PC-9 (cell line): ENCODE results near the gene TPCN2. TPM values are rescaled to one million over a fixed set of nuclear protein-coding genes. Genes with fewer than 3 reads are reported as not detected.

Experiments used
- BruUV-seq: library from RNA; stranded (reverse); fragments of 400-500 nt; replicated peaks from 2 replicates; lab custom pipeline; 2021; lab: Mats Ljungman, UMichigan
- CTCF ChIA-PET: fragments of 300-600 bp; sonication (Branson Sonifier 250); formaldehyde crosslinking; loops from one replicate; lab custom pipeline; 2022; ENCODE audit warnings: antibody characterized with exemption; lab: Charles Lee
- POLR2A ChIA-PET: fragments of 300-600 bp; sonication (Branson Sonifier 250); formaldehyde crosslinking; loops from one replicate; lab custom pipeline; 2022; ENCODE audit warnings: antibody characterized with exemption; ENCODE audit not compliant: unreplicated experiment; lab: Charles Lee
- DNase-seq, 2 experiments: peaks; one replicate each; pipeline versions ENCODE4 v3.0.0 to v3.0.0-alpha.2; 2015 to 2022; ENCODE audit warnings: mixed read lengths in 1 of 2
- H2AFZ ChIP-seq: fragments of 200-600 bp; sonication (generic); 2 replicates; pipeline ENCODE4 v1.8.1; 2017; ENCODE audit warnings: antibody characterized with exemption
- H3F3A ChIP-seq: fragments of 200-600 bp; sonication (generic); 2 replicates; pipeline ENCODE4 v1.8.1; 2017; ENCODE audit warnings: antibody characterized with exemption, mild to moderate bottlenecking, low read depth; ENCODE audit not compliant: insufficient read depth
- H3K27ac ChIP-seq: fragments of 200-600 bp; sonication (generic); 2 replicates; pipeline ENCODE4 v1.6.1; 2016; ENCODE audit warnings: mixed run types
- H3K27me3 ChIP-seq: fragments of 200-600 bp; sonication (generic); 2 replicates; pipeline ENCODE4 v1.6.1; 2016; ENCODE audit warnings: low read depth, mixed run types; ENCODE audit not compliant: insufficient read depth
- H3K36me3 ChIP-seq: fragments of 200-600 bp; sonication (generic); 2 replicates; pipeline ENCODE4 v1.6.1; 2016; ENCODE audit warnings: low read depth, mixed run types
- H3K4me1 ChIP-seq: fragments of 200-600 bp; sonication (generic); replicated peaks from 2 replicates; pipeline ENCODE4 v1.6.1; 2016; ENCODE audit warnings: mixed run types; ENCODE audit not compliant: insufficient read depth
- H3K4me2 ChIP-seq: fragments of 200-600 bp; sonication (generic); 2 replicates; pipeline ENCODE4 v1.6.1; 2017; ENCODE audit warnings: mixed run types
- H3K4me3 ChIP-seq: fragments of 200-600 bp; sonication (generic); 2 replicates; pipeline ENCODE4 v1.6.1; 2016; ENCODE audit warnings: mixed run types
- H3K79me2 ChIP-seq: fragments of 200-600 bp; sonication (generic); 2 replicates; pipeline ENCODE4 v1.6.1; 2017; ENCODE audit warnings: low read depth, mixed run types
- H3K9me2 ChIP-seq: fragments of 200-600 bp; sonication (generic); 2 replicates; pipeline ENCODE4 v1.8.1; 2017; ENCODE audit warnings: mild to moderate bottlenecking; ENCODE audit not compliant: insufficient read depth
- H3K9me3 ChIP-seq: fragments of 200-600 bp; sonication (generic); 2 replicates; pipeline ENCODE4 v1.8.1; 2016; ENCODE audit warnings: low read depth; ENCODE audit not compliant: insufficient read depth
- H4K20me1 ChIP-seq: fragments of 200-600 bp; sonication (generic); 2 replicates; pipeline ENCODE4 v1.8.1; 2017; ENCODE audit not compliant: insufficient read depth
- EZH2 ChIP-seq: fragments of 200-600 bp; sonication (generic); IDR thresholded peaks from 2 replicates; pipeline ENCODE4 v1.8.0; 2017; ENCODE audit warnings: antibody characterized with exemption, low read depth
- intact Hi-C: fragments of 100-400 bp; cut with micrococcal nuclease; formaldehyde crosslinking; loops from one replicate; pipeline ENCODE4 v1.10.0; 2022; ENCODE audit not compliant: unreplicated experiment
- total RNA-seq: library from RNA; stranded (reverse); gene quantifications from 2 replicates; pipeline ENCODE4 v1.2.3, GENCODE V29; 2021
- TF ChIP-seq, protein P1 (sequence below): fragments of 200-600 bp; sonication (generic); conservative IDR thresholded peaks from 2 replicates; pipeline ENCODE4 v1.6.1; 2017; ENCODE audit warnings: mixed run types, antibody characterized with exemption, mild to moderate bottlenecking, moderate library complexity

TPCN2 gene
- total RNA-seq, 1 experiment from 2014 or later: 24.8 TPM

DNA sequence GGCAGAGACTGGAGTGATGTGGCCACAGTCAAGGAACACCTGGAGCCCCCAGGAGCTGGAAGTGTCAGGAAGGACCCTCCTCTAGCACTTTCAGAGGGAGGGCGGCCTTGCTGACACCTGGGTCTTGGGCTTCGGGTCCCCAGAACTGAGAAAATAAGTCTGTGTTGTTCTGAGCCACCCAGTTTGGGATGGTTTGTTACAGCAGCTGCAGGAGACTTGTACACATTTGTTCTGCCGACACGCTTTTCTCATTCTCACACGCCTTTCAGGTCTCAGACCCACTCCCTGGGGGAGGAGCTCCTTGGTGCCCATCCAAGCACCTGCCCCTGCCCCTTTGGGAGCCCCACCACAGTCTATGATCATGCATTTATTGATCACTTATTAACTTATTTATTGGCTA lies 59.8 kb downstream of the TPCN2 start:
- CTCF ChIA-PET: interaction anchor here (1.1 kb wide), 1 partner anchor 23 kb away, joined by 6 read pairs; no protein-coding TSS in a partner anchor
- no peak for DNase-seq
- no peak overlapping the region for H3K4me2 ChIP-seq
- no TSS peak for BruUV-seq
- intact Hi-C loops: no loop called here
- H4K20me1 ChIP-seq: no peaks in the 10 kb centered on the region
- H3K36me3 ChIP-seq: no peaks in the 10 kb centered on the region
- H3K9me2 ChIP-seq: no peaks in the 10 kb centered on the region
- no peak overlapping the region for H2AFZ ChIP-seq
- no peak overlapping the region for H3K27ac ChIP-seq
- no peaks in the 10 kb centered on the region for H3K27me3 ChIP-seq
- H3K9me3 ChIP-seq: no peaks in the 10 kb centered on the region
- H3K4me3 ChIP-seq: no peak overlapping the region
- POLR2A ChIA-PET: no interaction called here
- H3K79me2 ChIP-seq: no peaks in the 10 kb centered on the region
- TF ChIP-seq EZH2: no peak
- TF ChIP-seq, protein P1, sequence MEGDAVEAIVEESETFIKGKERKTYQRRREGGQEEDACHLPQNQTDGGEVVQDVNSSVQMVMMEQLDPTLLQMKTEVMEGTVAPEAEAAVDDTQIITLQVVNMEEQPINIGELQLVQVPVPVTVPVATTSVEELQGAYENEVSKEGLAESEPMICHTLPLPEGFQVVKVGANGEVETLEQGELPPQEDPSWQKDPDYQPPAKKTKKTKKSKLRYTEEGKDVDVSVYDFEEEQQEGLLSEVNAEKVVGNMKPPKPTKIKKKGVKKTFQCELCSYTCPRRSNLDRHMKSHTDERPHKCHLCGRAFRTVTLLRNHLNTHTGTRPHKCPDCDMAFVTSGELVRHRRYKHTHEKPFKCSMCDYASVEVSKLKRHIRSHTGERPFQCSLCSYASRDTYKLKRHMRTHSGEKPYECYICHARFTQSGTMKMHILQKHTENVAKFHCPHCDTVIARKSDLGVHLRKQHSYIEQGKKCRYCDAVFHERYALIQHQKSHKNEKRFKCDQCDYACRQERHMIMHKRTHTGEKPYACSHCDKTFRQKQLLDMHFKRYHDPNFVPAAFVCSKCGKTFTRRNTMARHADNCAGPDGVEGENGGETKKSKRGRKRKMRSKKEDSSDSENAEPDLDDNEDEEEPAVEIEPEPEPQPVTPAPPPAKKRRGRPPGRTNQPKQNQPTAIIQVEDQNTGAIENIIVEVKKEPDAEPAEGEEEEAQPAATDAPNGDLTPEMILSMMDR: no peak
- peaks cover 18% of the 10 kb centered on the region; the same call in 1 of the 2 replicates for H3F3A ChIP-seq
- peaks cover 23% of the 10 kb centered on the region for H3K4me1 ChIP-seq

DNA sequence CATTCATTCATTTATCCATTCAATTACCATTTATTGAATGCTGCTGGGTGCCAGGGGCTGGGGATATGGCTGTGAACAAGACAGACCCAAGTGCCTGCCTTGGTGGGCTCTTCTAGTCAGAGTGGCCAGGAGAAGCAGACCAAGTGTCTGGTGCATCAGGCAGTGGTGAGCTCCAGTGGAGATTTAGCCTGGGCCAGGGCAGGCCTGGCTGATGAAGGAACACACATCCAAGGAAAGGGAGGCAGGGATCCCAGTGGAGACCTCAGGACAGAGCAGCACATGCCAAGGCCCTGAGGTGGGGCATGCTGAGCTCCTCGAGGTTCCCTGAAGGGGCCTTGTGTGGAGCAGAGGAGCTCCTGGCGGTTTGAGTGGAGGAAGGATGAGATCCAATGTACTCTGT lies 60.4 kb downstream of the TPCN2 start:
- Histone ChIP-seq H3K9me3 (no peaks in the 10 kb centered on the region), H3K27ac (no peak overlapping the region), H2AFZ (no peak overlapping the region), H3K4me2 (no peak overlapping the region), H3K4me3 (no peak overlapping the region), H3K27me3 (no peaks in the 10 kb centered on the region), H3K4me1 (peaks cover 23% of the 10 kb centered on the region), H3K9me2 (no peaks in the 10 kb centered on the region), H3K36me3 (no peaks in the 10 kb centered on the region), H4K20me1 (no peaks in the 10 kb centered on the region), H3K79me2 (no peaks in the 10 kb centered on the region), H3F3A (peaks cover 16% of the 10 kb centered on the region; the same call in 1 of the 2 replicates)
- CTCF ChIA-PET: interaction anchor here (1.1 kb wide), 1 partner anchor 23 kb away, joined by 6 read pairs; no protein-coding TSS in a partner anchor
- TF ChIP-seq, protein P1: no peak
- TF ChIP-seq EZH2: no peak
- no peak for DNase-seq
- POLR2A ChIA-PET: no interaction called here
- no TSS peak for BruUV-seq
- intact Hi-C loops: no loop called here

DNA sequence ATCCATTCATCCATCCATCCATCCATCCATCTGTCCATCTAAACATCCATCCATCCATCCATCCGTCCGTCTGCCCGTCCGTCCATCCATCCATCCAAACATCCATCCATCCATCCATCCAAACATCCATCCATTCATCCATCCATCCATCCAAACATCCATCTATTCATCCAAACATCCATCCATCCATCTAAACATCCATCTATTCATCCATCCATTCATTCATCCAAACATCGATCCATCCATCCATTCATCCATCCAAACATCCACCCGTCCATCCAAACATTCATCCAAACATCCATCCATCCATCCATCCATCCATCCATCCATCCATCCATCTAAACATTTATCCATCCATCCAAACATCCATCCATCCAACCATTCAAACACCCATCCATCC lies 61.7 kb downstream of the TPCN2 start:
- Histone ChIP-seq H3K9me3 (no peaks in the 10 kb centered on the region), H3K36me3 (no peaks in the 10 kb centered on the region), H4K20me1 (no peaks in the 10 kb centered on the region), H2AFZ (no peak overlapping the region), H3F3A (peaks cover 14% of the 10 kb centered on the region; the same call in 1 of the 2 replicates), H3K79me2 (no peaks in the 10 kb centered on the region), H3K4me2 (no peak overlapping the region), H3K9me2 (no peaks in the 10 kb centered on the region), H3K27ac (no peak overlapping the region), H3K27me3 (no peaks in the 10 kb centered on the region), H3K4me3 (no peak overlapping the region), H3K4me1 (peaks cover 32% of the 10 kb centered on the region)
- no peak for TF ChIP-seq EZH2
- TF ChIP-seq, protein P1: no peak
- intact Hi-C loops: no loop called here
- POLR2A ChIA-PET: no interaction called here
- no peak for DNase-seq
- no TSS peak for BruUV-seq
- CTCF ChIA-PET: no interaction called here
